Measurements from ENCODE around the gene DUSP11. TPM values are rescaled to one million over a fixed set of nuclear protein-coding genes. Genes with fewer than 3 reads are reported as not detected.
"Not testable (repeated sequence)": the region's sequence is repeated elsewhere in the genome, so short reads cannot be mapped to it uniquely, and the experiment has no call there.

DUSP11 gene
- polyA plus RNA-seq, 5 donors = 29.3 to 43.1 (median 31.5) TPM

GRCh38 chr2:73776869-73777519 is 2.9 kb downstream of the DUSP11 start:
- DNase-seq = no peak

GRCh38 chr2:73776381-73776780 is 3.5 kb downstream of the DUSP11 start:
- no peak for DNase-seq

- DNase-seq = no peak
Measured at GRCh38 chr2:73772819-73773218, 7.1 kb downstream of the DUSP11 start.

- no peak for DNase-seq
Measured at GRCh38 chr2:73770725-73771124, 9.2 kb downstream of the DUSP11 start.

- no peak for DNase-seq
Measured at GRCh38 chr2:73766994-73767393, 12.9 kb downstream of the DUSP11 start.

- DNase-seq = no peak
Measured at GRCh38 chr2:73766349-73766748, 13.6 kb downstream of the DUSP11 start.

GRCh38 chr2:73764945-73765344 is 15.0 kb downstream of the DUSP11 start:
- DNase-seq = no peak

- DNase-seq = no peak
Measured at GRCh38 chr2:73762571-73762970, 17.3 kb downstream of the DUSP11 start.

GRCh38 chr2:73759904-73760303 is 20.0 kb downstream of the DUSP11 start:
- DNase-seq = no peak

GRCh38 chr2:73759285-73759764 is 20.6 kb downstream of the DUSP11 start:
- peak in 1 of 2 donors; percentile 17 for DNase-seq

GRCh38 chr2:73754332-73754731 is 25.6 kb downstream of the DUSP11 start:
- not testable (repeated sequence) for DNase-seq

- no peak for DNase-seq
Measured at GRCh38 chr2:73749314-73749713, 30.6 kb downstream of the DUSP11 start.

GRCh38 chr2:73746877-73747208 is 33.1 kb downstream of the DUSP11 start:
- no peak for DNase-seq

GRCh38 chr2:73746015-73746876 is 33.7 kb downstream of the DUSP11 start:
- no peak for DNase-seq

- DNase-seq = no peak
Measured at GRCh38 chr2:73740767-73741166, 39.1 kb downstream of the DUSP11 start.

GRCh38 chr2:73739101-73739500 is 40.8 kb downstream of the DUSP11 start:
- no peak for DNase-seq

GRCh38 chr2:73736855-73737779 is 42.8 kb downstream of the DUSP11 start, which contains the start of gene TPRKB:
TPRKB (minus strand) TSS chr2:73737345; CDS start chr2:73734569, 2,776 bp downstream.
- DNase-seq = peak; percentile 96

- DNase-seq = no peak
Measured at GRCh38 chr2:73736378-73736777, 43.5 kb downstream of the DUSP11 start.

GRCh38 chr2:73730810-73731209 is 49.1 kb downstream of the DUSP11 start:
- DNase-seq = no peak

- DNase-seq = no peak
Measured at GRCh38 chr2:73728711-73729110, 51.2 kb downstream of the DUSP11 start.

- no peak for DNase-seq
Measured at GRCh38 chr2:73728043-73728442, 51.9 kb downstream of the DUSP11 start.

GRCh38 chr2:73726657-73727056 is 53.2 kb downstream of the DUSP11 start:
- not testable (repeated sequence) for DNase-seq
